Myocyte (in vitro differentiated cells): Measurements from ENCODE around the gene CEACAM8. TPM values are rescaled to one million over a fixed set of nuclear protein-coding genes. Genes with fewer than 3 reads are reported as not detected.
"Not testable (repeated sequence)": the region's sequence is repeated elsewhere in the genome, so short reads cannot be mapped to it uniquely, and the experiment has no call there.

Experiments
- DNase-seq: peaks from one replicate; pipeline ENCODE4 v3.0.0-alpha.2; 2012; ENCODE audit warnings: low read depth
- polyA plus RNA-seq: library from polyadenylated mRNA; unstranded; fragments of >200 nt; gene quantifications from one replicate; pipeline ENCODE4 v1.2.1, GENCODE V29; 2012; ENCODE audit warnings: missing spikeins
- total RNA-seq: library from RNA; depleted of rRNA; stranded (reverse); fragments of >200 nt; gene quantifications from 2 replicates; pipeline ENCODE4 v1.2.3, GENCODE V29; 2014

The CEACAM8 gene
- total RNA-seq = not detected in 2 replicates
- polyA plus RNA-seq = not detected

- DNase-seq = no peak
These were observed at the start of gene CEACAM8 for GRCh38 chr19:42594617-42595489. Gene CEACAM8 (minus strand): TSS chr19:42594924. CDS start chr19:42594828, 96 bp downstream.

- DNase-seq = not testable (repeated sequence)
These were observed 44.8 kb upstream of the CEACAM8 start for GRCh38 chr19:42639324-42640092.

- DNase-seq = no peak
These were observed 40.5 kb upstream of the CEACAM8 start for GRCh38 chr19:42635233-42635539.

DNA sequence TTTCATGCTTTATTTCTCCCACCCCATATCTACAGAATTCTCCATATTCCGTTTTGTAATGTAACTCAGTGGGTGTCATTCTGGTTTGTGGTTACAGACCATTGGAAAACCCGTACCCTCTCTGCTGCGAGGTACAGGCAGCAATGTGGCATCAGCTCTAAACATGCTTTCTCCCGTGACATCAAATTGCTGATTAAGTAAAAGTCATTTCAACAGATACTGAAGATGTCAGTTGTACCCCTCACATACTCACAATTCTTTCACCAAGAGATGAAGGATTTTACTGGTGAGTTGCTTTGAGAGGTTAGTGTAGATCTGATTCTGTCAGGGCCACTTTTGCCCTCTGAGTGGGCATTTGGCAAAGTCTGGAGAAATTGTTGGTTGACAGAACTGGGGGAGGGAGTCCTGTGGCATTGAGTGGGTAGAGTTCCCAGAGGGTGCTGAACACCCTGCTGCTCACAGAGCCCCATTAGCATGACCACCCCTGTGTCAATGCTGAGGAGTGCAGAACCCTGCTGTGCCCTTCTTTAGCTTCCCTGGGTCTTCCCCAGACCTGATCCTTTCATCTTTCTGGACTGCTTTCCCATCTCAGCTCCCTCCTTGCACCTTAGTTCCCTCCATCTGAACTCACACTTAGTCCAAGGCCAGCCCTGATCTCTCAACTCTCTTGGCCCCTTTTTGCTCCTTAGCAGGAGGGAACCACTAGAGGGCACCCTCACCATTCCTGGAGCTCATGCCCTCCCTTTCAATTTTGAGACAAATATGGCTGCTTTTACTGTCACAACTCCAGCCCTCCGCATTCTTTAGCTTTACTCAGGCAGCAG, 39.9 kb upstream of the CEACAM8 start:
- DNase-seq = peak; percentile 40

GRCh38 chr19:42629191-42629590, 34.5 kb upstream of the CEACAM8 start:
- no peak for DNase-seq

DNA sequence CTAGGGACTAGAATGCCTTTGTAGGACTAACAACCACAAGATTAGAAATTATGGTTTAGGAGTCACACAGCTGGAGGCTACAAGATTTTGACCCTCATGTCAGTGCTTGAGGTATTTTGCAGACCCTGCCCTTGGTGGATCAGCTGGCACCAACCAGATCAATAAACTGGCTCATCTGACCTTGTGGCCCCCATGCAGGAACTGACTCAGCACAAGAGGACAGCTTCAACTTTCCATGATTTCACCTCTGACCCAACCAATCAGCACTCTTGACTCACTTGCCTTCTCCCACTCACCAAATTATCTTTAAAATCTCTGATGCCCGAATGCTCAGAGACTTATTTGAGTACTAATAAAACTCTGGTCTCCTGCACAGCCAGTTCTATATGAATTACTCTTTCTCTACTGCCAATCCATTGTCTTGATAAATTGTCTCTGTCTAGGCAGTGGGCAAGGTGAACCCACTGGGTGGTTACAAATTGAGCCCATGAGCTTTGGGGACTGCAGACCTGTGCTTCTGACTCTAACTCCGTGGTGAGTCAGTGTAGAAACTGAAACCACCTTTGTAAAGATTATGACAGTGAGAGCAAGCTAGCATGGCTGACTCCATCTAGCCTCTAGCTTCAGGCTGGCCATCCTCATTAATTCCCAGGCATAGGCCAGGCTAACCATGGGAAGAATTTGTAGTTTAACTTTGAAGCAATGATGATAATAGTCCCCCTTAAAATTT, 33.9 kb upstream of the CEACAM8 start:
- no peak for DNase-seq

DNA sequence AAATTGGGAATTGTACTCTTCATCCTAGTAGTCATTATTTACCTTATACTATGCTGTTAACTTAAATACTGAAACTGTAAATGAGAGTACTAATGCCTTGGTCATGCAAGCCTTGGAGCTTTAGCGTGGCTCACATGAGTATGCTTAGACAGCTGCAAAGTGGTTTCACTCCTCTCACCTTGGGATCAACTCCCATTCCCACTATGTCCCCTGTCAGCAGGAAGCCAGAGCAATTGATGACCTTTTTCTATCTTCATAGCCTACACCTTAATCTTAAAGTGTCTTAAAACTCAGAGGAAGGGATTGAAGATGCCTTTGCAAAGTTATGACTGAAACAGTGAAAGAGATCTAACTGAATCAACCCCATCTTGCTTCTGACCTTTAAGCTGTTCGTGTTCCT, 33.2 kb upstream of the CEACAM8 start:
- no peak for DNase-seq

DNA sequence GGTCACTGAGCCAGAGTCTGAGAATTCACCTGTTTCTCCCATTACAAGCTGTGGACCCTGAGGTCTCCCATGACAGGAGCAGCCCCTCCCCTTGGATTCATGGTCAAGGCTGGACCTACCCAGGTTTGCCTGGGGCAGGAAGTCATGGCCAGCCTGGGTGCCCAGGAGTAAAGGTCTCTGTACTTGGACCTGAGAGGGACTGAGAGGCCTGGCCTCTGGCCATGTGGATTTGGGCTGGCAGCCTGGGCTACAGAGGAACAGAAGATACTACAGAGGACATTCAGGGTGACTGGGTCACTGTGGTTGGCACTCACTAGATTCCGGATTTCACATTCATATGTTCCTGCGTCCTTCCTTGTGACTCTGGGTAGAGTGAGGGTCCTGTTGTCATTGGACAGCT, 31.5 kb upstream of the CEACAM8 start:
- no peak for DNase-seq

DNA sequence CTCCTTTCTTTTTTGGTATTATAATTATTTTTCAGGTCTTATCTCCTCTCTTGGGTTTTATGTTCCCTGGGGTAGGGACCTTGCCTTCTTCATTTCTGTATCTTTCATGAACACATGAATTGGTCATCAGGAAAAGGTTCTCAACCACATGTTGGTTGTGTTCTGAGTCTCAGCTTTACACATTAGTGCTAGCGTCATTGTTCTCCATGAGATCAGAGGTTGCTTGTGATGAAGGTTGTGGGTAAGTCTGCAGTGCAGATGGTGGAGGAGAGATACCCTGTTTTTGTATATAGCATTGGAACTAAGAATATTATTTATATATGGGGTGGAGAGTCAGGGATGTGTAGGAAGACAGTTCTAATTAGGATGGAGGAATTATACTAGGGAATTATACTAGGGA, 24.5 kb upstream of the CEACAM8 start:
- DNase-seq = no peak

DNA sequence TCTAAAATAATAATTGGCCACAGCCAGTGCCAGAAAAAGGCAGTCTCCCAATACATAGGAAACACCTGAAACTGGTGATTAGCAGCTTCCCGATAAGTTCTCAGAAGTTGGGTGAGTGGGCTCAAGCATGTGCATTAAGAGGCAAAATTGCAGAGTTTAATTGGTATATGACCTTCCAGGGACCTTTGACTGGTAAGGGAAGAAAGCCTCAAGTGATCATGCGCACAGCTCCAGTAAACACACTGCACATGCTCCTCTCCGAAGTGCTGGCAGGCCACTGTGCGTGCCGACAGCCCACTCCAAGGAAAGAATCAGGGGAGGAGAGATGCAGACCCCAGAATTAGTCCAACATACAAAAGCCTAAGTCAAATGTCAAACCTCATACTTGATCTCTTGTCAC, 18.9 kb upstream of the CEACAM8 start:
- no peak for DNase-seq

GRCh38 chr19:42610401-42610915, 15.7 kb upstream of the CEACAM8 start:
- not testable (repeated sequence) for DNase-seq

DNA sequence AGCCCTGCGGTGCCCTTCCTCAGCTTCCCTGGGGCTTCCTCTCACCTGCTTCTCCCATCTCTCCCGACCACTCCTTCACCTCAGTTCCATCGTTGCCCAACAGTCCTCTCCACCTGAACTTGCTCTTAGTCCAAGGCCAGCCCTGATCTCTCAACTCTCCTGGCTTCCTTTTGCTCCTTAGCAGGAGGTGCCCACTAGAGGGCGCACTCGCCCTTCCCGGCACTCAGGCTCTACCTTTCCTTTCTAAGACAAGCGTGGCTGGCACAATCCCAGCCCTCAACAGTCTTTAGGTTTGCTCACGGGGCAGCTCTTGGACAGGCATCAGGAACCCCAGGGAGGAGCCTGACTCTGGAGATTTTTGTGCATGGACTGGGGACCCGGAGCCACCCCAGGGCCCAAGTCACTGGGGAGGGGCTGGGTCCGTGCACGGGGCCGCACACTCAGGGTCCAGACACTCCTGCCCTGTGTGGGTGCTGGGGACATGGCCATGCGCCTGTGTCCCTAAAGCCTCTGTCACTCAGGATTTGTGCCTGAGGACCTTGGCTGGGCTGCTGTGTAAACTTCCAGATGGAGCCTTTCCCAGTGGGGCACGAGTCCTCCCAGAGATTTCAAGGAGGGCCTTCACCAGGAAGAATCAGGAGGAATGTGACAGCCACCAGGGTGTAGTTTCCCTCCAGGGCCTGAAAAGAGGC, 12.1 kb upstream of the CEACAM8 start:
- peak; percentile 18 for DNase-seq

GRCh38 chr19:42601811-42602443, 7.2 kb upstream of the CEACAM8 start:
- DNase-seq = peak; percentile 58

DNA sequence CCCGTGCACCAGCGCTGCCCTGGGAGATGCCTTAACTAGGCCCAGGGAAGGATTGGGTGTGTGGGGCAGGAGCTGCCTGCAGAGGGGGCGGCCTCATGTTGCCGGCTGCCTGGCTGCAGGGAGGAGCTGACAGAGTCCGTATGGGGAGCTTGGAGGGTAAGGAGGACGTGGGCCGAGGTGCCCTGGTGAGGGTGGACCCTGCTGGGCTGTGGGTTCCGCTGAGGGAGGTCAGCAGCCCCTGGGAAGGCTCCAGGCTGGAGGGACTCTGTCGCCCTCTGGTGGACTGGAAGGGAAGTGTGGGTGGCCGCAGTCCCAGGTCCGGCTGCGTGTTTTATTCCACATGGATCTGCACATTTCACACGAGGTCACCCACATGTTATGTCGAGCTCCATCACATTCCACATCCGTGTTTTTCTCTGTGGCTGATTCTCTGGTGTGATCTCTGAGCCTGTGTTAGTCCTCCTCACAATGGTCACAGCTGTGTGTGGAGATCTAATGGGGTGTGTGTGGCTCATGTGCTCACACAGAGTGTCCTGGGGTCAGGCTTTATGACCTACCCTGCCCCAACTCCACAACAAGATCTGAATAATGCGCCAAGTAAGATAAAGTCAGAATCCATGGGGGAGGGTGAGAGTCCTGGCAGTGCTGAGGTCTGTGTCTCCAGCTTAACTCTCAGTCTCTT, 1.8 kb upstream of the CEACAM8 start:
- DNase-seq = peak; percentile 22

- no peak for DNase-seq
These were observed 937 bp upstream of the CEACAM8 start for GRCh38 chr19:42595550-42596172.

DNA sequence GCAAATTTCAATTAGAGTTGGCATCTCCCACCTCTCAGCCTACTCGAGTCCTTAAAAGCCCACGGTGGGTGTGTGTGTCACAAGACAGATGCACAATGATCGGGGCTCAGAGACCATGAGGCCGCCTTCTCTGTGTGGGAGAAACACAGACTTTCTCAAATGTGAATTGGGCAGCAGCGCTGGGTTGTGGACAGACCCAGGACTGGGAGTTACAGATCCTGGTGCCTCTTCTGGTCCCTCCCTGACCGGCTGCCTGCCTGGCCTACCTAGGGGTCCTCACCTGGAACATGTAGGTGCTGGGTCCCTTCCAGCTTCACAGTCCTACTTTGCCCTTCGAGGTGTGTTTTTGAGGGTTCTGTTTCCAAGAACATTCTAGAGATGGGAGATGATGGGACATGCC, 4.9 kb downstream of the CEACAM8 start:
- DNase-seq = no peak

- no peak for DNase-seq
These were observed 10.3 kb downstream of the CEACAM8 start for GRCh38 chr19:42584466-42584865.

DNA sequence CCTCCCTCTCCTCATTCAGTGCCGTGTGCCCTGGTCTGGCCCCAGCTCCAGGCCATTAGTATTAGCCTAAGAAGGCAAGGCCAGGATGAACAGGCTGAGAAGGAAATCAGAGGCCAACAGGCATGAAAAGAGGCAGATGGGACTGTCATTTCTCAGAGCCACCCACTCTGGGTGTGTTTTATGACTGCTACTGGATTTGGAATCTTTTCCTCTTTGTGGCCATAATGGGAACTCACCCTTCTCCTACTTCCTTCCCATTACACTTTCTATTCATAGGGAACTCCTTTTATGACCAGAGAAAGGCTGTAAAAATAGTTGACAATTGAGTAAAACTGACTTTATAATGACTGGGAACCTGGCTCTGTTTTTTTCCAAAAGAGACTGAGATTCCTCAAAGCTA, 17.7 kb downstream of the CEACAM8 start:
- DNase-seq = no peak

GRCh38 chr19:42576241-42576640, 18.5 kb downstream of the CEACAM8 start:
- no peak for DNase-seq
